Central memory CD8-positive, alpha-beta T cell (primary cell): ENCODE results near the gene SLC46A3.
"Not testable (repeated sequence)": the region's sequence is repeated elsewhere in the genome, so short reads cannot be mapped to it uniquely, and the experiment has no call there.

ENCODE experiments used
- ATAC-seq: fragments of 150-1000 bp; cut with Tn5 transposase; replicated peaks from 2 replicates; pipeline ENCODE4 v1.10.0; 2022; ENCODE audit warnings: mild to moderate bottlenecking, moderate FRiP score, moderate number of reproducible peaks; ENCODE audit not compliant: poor library complexity, severe bottlenecking; ENCODE audit errors: extremely low read depth
- DNase-seq, 2 donors: peaks; one replicate each; pipeline ENCODE4 v3.0.0; 2021; ENCODE audit warnings: low spot score in 2 of 2
- H3K27ac Mint-ChIP-seq: one replicate; pipeline ENCODE4 v1.8.0; 2022; ENCODE audit warnings: low read depth, mild to moderate bottlenecking, moderate library complexity, mixed read lengths
- H3K27me3 Mint-ChIP-seq: one replicate; pipeline ENCODE4 v1.8.0; 2022; ENCODE audit warnings: mixed read lengths
- H3K36me3 Mint-ChIP-seq: one replicate; pipeline ENCODE4 v1.8.0; 2022; ENCODE audit warnings: mild to moderate bottlenecking, moderate library complexity, mixed read lengths; ENCODE audit not compliant: insufficient read depth
- H3K4me1 Mint-ChIP-seq: one replicate; pipeline ENCODE4 v1.8.0; 2022; ENCODE audit warnings: mixed read lengths
- H3K4me3 Mint-ChIP-seq: one replicate; pipeline ENCODE4 v1.8.0; 2022; ENCODE audit warnings: mild to moderate bottlenecking, moderate library complexity, mixed read lengths
- H3K9me3 Mint-ChIP-seq: one replicate; pipeline ENCODE4 v1.8.0; 2022; ENCODE audit warnings: mixed read lengths

Gene SLC46A3

GRCh38 chr13:28744656-28745055, 25.9 kb upstream of the SLC46A3 start:
- Mint-ChIP-seq H3K27ac (no peak overlapping the region), H3K4me1 (no peaks in the 10 kb centered on the region), H3K36me3 (no peaks in the 10 kb centered on the region), H3K27me3 (peaks cover 12% of the 10 kb centered on the region), H3K4me3 (no peak overlapping the region), H3K9me3 (no peaks in the 10 kb centered on the region)
- no peak for ATAC-seq
- no peak for DNase-seq

- Mint-ChIP-seq H3K9me3 (no peaks in the 10 kb centered on the region), H3K36me3 (no peaks in the 10 kb centered on the region), H3K4me3 (no peak overlapping the region), H3K27me3 (peaks cover 12% of the 10 kb centered on the region), H3K4me1 (no peaks in the 10 kb centered on the region), H3K27ac (no peak overlapping the region)
- DNase-seq (no peak), ATAC-seq (no peak)
Measured at GRCh38 chr13:28744091-28744536, 25.3 kb upstream of the SLC46A3 start.

- Mint-ChIP-seq H3K4me3 (no peak overlapping the region), H3K9me3 (no peaks in the 10 kb centered on the region), H3K36me3 (no peaks in the 10 kb centered on the region), H3K4me1 (no peaks in the 10 kb centered on the region), H3K27ac (no peak overlapping the region), H3K27me3 (peaks cover 12% of the 10 kb centered on the region)
- DNase-seq: no peak
- no peak for ATAC-seq
Measured at GRCh38 chr13:28743499-28744083, 24.8 kb upstream of the SLC46A3 start.

- no peak overlapping the region for H3K27ac Mint-ChIP-seq
Measured at GRCh38 chr13:28743020-28743419, 24.2 kb upstream of the SLC46A3 start.

GRCh38 chr13:28742445-28742844, 23.7 kb upstream of the SLC46A3 start:
- H3K27me3 Mint-ChIP-seq: peaks cover 12% of the 10 kb centered on the region
- not testable (repeated sequence) for H3K4me3 Mint-ChIP-seq, H3K36me3 Mint-ChIP-seq, H3K9me3 Mint-ChIP-seq, DNase-seq, H3K4me1 Mint-ChIP-seq, ATAC-seq, H3K27ac Mint-ChIP-seq

More at GRCh38 chr13:28743020-28743419, 24.2 kb upstream of the SLC46A3 start:
- Mint-ChIP-seq H3K4me3 (no peak overlapping the region), H3K27me3 (peaks cover 12% of the 10 kb centered on the region), H3K9me3 (no peaks in the 10 kb centered on the region), H3K36me3 (no peaks in the 10 kb centered on the region), H3K4me1 (no peaks in the 10 kb centered on the region)
- DNase-seq (no peak), ATAC-seq (no peak)

DNA sequence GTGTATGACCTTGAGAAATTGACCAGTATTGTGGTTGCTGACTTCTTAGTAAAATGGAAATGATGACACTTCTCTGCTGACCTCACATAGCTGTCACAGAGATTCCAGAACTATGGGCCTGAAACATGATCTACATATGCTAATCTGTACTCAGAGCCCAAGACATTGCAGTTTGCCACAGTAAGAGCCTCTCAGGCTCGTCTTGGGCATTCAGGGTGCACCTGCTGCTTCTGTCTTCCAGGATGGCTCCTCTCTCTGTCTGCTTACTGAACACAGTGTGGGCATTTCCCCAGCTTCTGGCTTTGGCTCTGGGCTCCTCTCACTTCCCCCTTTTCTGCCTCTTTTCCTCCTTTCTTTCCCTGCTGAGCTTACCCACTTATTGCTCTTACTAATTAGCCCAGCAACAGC, 22.3 kb upstream of the SLC46A3 start:
- no peak for ATAC-seq

GRCh38 chr13:28739376-28739775, 20.6 kb upstream of the SLC46A3 start:
- no peaks in the 10 kb centered on the region for H3K36me3 Mint-ChIP-seq
- DNase-seq: no peak
- no peak for ATAC-seq
- H3K27me3 Mint-ChIP-seq: peaks cover 5% of the 10 kb centered on the region
- no peaks in the 10 kb centered on the region for H3K9me3 Mint-ChIP-seq
- H3K4me1 Mint-ChIP-seq: no peaks in the 10 kb centered on the region
- no peak overlapping the region for H3K4me3 Mint-ChIP-seq
- H3K27ac Mint-ChIP-seq: no peak overlapping the region

More for the DNA sequence above, 22.3 kb upstream of the SLC46A3 start:
- H3K4me3 Mint-ChIP-seq: no peak overlapping the region
- H3K4me1 Mint-ChIP-seq: no peaks in the 10 kb centered on the region
- no peak overlapping the region for H3K27ac Mint-ChIP-seq
- DNase-seq: no peak
- no peaks in the 10 kb centered on the region for H3K9me3 Mint-ChIP-seq
- peaks cover 12% of the 10 kb centered on the region for H3K27me3 Mint-ChIP-seq
- no peaks in the 10 kb centered on the region for H3K36me3 Mint-ChIP-seq

DNA sequence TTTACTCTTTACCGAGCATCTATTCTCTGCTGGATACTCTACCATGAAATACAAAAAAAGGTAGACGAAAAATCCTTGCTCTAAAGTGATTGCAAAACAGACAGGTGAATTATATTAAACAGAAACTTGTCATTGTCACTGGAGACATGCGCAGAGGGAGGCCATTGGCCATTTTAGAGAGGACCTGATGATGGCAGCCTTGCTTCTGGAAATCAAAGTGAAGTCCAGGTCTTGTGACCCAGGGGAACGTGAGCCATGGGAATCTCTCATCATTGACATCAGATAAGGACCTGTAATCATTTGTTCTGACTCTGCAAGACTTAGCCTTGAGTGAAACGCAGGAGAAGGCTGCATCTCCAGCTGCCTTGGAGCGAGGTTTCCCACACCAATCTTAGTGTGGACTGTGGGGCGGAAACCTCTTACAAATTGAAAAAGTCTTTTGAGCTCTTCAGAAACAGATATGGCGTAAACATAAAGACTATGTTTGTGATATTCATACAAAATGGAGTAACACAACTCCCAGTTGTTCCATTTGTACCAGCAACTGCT, 16.8 kb upstream of the SLC46A3 start:
- H3K27me3 Mint-ChIP-seq: peaks cover 15% of the 10 kb centered on the region
- H3K9me3 Mint-ChIP-seq: no peaks in the 10 kb centered on the region
- H3K4me3 Mint-ChIP-seq: no peak overlapping the region
- no peak for DNase-seq
- no peak overlapping the region for H3K27ac Mint-ChIP-seq
- H3K4me1 Mint-ChIP-seq: no peaks in the 10 kb centered on the region
- ATAC-seq: no peak
- peaks cover 2% of the 10 kb centered on the region for H3K36me3 Mint-ChIP-seq

DNA sequence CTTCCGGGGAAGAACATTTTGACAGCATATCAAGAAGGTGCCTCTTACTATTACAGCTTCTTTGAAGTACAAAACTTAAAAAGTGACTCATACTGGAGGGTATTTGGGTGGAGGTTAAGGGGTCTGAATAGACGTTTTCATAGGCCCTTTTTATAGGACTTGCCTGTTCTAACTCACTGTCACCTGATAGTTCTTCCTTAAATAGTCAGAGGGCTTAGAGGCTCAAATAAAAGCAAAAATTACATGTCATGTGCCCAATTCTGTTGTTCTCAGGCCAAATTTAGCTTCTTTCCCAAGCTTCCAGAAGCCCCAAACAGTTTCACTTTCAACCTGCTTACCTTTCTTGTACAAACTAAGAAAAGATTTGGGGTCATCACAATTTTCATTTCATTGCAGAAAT, 16.1 kb upstream of the SLC46A3 start:
- no peak for DNase-seq
- no peaks in the 10 kb centered on the region for H3K4me1 Mint-ChIP-seq
- H3K27me3 Mint-ChIP-seq: peaks cover 19% of the 10 kb centered on the region
- ATAC-seq: no peak
- no peak overlapping the region for H3K4me3 Mint-ChIP-seq
- H3K27ac Mint-ChIP-seq: no peak overlapping the region
- no peaks in the 10 kb centered on the region for H3K9me3 Mint-ChIP-seq
- H3K36me3 Mint-ChIP-seq: peaks cover 2% of the 10 kb centered on the region

DNA sequence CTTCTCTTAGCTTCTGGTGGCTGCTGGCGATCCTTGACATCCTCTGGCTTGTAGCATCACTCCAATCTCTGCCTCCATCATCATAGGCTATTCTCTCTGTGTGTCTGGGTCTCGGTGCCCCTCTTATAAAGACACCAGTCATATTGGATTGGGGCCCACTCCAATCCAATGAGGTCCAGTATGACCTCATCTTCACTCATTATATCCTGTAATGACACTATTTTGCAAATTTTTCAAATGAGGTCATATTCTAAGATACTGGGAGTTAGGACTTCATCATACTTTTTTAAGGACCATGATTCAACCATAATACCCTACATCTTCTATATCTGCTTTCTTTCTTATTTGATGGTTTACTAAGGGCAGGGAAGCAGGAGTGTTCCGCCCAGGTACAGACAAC, 12.0 kb upstream of the SLC46A3 start:
- Mint-ChIP-seq H3K36me3 (peaks cover 2% of the 10 kb centered on the region), H3K4me1 (no peaks in the 10 kb centered on the region), H3K9me3 (no peaks in the 10 kb centered on the region), H3K27me3 (peaks cover 37% of the 10 kb centered on the region), H3K4me3 (no peak overlapping the region), H3K27ac (no peak overlapping the region)
- ATAC-seq (no peak), DNase-seq (no peak)

GRCh38 chr13:28729541-28729940, 10.8 kb upstream of the SLC46A3 start:
- Mint-ChIP-seq H3K36me3 (peaks cover 2% of the 10 kb centered on the region), H3K9me3 (no peaks in the 10 kb centered on the region), H3K27me3 (peaks cover 49% of the 10 kb centered on the region), H3K4me3 (no peak overlapping the region), H3K4me1 (no peaks in the 10 kb centered on the region), H3K27ac (no peak overlapping the region)
- DNase-seq (no peak), ATAC-seq (no peak)

DNA sequence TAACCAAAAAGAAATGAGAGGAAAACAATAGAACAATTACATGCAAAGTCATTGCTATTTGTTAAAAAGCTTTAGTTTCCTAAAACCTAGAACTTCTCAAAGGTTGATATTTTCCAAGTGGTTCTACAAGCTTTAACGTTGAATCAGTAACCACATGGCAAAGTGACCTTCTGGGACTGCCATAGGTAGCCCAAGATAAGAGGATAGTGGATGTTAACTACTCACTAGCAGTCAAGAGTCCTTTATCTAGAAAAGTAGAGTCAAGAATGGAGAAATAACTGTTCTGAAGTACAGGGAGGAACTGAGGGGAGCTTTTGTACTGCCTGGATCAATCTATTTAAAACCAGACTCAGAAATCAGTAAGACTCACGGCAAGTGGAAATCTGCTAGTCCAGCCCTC, 9.9 kb upstream of the SLC46A3 start:
- Mint-ChIP-seq H3K27me3 (peaks cover 50% of the 10 kb centered on the region), H3K4me3 (no peak overlapping the region), H3K4me1 (no peaks in the 10 kb centered on the region), H3K9me3 (no peaks in the 10 kb centered on the region), H3K36me3 (peaks cover 2% of the 10 kb centered on the region), H3K27ac (no peak overlapping the region)
- no peak for ATAC-seq
- DNase-seq: no peak

DNA sequence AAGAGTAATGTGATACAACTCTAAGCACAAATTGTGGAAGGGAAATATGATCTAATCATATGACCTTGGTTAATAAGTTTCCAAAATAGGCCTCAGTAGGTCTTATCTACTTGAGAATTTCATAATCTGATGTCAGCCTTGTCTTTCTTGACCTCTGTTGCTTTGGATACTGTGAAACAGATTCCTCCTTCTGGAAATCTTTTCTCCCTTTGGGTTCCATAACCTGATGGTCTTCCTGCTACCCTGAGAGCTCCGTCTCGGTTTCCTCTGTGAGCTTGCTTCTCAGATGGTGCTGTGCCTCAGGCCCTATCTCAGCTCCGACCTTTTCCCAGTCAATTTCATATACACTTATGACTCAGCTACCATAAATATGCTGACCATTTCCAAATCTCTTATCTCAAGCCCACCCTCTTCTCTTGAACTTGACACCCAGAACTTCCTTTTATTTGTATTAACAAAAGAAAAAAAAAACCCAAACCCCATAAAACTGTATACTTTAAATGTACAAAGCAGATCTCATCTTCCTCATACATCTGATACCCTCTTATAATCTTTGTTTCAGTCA, 6.4 kb upstream of the SLC46A3 start:
- H3K4me3 Mint-ChIP-seq: no peak overlapping the region
- ATAC-seq: no peak
- H3K27ac Mint-ChIP-seq: no peak overlapping the region
- no peaks in the 10 kb centered on the region for H3K4me1 Mint-ChIP-seq
- DNase-seq: no peak
- H3K36me3 Mint-ChIP-seq: no peaks in the 10 kb centered on the region
- peaks cover 31% of the 10 kb centered on the region for H3K27me3 Mint-ChIP-seq
- H3K9me3 Mint-ChIP-seq: no peaks in the 10 kb centered on the region
